ENCODE data around the gene TRIM13. TPM values are rescaled to one million over a fixed set of nuclear protein-coding genes. Genes with fewer than 3 reads are reported as not detected.
A peak's percentile ranks its signal among the peaks of the same experiment; 100 is the strongest.
"Not testable (repeated sequence)": the region's sequence is repeated elsewhere in the genome, so short reads cannot be mapped to it uniquely, and the experiment has no call there.

The TRIM13 gene
- polyA plus RNA-seq, 2 donors: 22.1 to 25.1 TPM

DNA sequence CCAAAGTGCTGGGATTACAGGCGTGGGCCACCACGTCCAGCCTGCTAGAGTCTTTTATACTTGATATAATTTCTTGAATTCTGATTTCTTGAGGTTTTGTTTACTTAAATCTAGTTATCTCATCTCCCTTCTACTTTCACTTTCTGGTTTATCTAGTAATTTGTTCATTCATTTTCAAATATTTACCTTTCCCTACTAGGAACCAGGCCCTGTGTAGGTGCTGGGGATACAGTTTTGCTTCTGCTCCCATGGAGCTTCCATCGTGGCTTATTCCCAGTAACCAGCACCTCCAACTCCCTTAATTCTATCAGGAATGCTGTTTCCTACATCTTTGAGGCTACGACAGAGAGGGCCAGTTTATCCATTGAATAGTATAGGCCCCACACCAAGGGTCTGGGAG, 24.1 kb upstream of the TRIM13 start:
- Histone ChIP-seq H3K4me3 (ENCODE audit: low read depth in 1 of 2, low read length in 2 of 2) (no peak overlapping the region), H3K36me3 (ENCODE audit: control insufficient read depth in 2 of 2, insufficient read depth in 2 of 2, low read length in 1 of 2) (no peaks in the 10 kb centered on the region), H3K27ac (ENCODE audit: low read depth in 2 of 2, low read length in 1 of 2) (no peak overlapping the region), H3K27me3 (ENCODE audit: control insufficient read depth in 1 of 2, insufficient read depth in 2 of 2, low read length in 2 of 2) (no peaks in the 10 kb centered on the region), H3K9me3 (ENCODE audit: control insufficient read depth in 2 of 2, insufficient read depth in 1 of 2, low read depth in 1 of 2, low read length in 1 of 2) (no peaks in the 10 kb centered on the region), H3K4me1 (ENCODE audit: control insufficient read depth in 2 of 2, insufficient read depth in 2 of 2, low read length in 1 of 2) (peaks cover 0 to 5% of the 10 kb centered on the region in 2 donors)
- WGBS, 2 donors: 70 to 85% methylated on average over 4 of the region's 4 CpGs

DNA sequence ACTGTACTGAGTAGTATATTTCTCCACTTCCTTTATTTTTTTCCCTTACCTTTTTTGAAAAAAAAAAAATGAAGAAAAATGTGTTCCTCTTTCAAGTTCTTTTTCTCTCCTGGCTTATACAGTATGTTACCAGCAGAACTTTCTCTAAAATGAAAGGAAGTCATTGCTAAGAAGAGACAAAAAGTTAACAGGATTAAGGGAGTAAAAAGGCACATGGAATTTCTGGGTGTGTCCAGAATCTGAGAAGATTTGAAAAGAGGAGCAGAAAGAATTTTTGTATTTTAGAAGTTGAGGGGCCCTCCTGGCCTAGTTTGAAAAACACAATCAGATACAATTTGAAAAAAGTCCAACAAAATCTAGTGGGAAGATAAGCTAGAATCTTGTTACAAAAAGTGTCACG, 21.0 kb upstream of the TRIM13 start:
- no peaks in the 10 kb centered on the region for H3K9me3 ChIP-seq (ENCODE audit: control insufficient read depth in 2 of 2, insufficient read depth in 1 of 2, low read depth in 1 of 2, low read length in 1 of 2)
- no peak overlapping the region for H3K4me3 ChIP-seq (ENCODE audit: low read depth in 1 of 2, low read length in 2 of 2)
- no peak overlapping the region for H3K27ac ChIP-seq (ENCODE audit: low read depth in 2 of 2, low read length in 1 of 2)
- peaks cover 0 to 5% of the 10 kb centered on the region in 2 donors for H3K4me1 ChIP-seq (ENCODE audit: control insufficient read depth in 2 of 2, insufficient read depth in 2 of 2, low read length in 1 of 2)
- H3K27me3 ChIP-seq (ENCODE audit: control insufficient read depth in 1 of 2, insufficient read depth in 2 of 2, low read length in 2 of 2): no peaks in the 10 kb centered on the region
- 80 to 86% methylated on average over 1 of the region's 1 CpG for WGBS, 2 donors
- H3K36me3 ChIP-seq (ENCODE audit: control insufficient read depth in 2 of 2, insufficient read depth in 2 of 2, low read length in 1 of 2): no peaks in the 10 kb centered on the region

DNA sequence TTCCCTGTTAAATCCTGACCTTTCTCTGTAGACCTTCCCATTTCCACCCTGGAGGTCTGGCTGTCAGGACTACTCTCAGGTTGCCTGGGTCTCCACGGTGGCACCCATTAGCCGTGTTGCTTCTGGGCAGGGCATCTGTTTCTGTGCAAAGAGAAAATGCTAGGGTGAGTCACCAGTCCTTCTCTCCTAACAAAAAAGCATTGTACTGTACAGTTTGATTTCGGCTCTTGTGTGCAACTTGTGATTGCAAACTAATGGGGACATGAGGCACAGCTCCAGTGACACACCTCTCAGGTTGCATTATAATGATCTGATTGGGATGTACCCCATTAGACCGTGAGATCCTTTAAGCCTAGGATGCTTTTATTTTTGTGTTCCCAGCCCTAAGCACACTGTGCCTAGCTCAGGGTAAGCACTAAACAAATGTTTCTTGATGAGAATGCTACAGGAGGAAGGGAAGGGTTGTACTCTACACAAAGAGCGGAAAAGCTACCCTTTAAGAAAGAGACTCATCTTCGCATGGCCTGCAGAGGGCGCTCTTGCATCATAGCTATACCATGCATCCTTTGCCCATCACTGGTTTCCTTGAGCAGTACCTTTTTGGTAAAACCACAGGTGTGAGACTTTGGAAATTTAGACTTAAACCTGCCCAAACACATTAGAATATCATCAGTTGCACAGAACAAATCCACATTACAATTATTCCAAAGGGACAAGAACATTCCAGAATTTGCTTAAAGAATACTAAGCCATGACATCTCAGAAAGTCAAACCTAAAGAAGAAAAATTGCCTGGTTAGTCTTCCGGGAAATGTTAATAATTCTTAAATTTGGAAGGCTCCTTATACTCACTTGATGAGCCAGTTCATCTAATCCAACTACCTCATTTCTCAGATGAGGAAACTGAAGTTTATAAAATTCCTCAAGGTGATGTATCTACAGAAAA, 20.3 kb upstream of the TRIM13 start:
- H3K4me3 ChIP-seq (ENCODE audit: low read depth in 1 of 2, low read length in 2 of 2): no peak overlapping the region
- no peaks in the 10 kb centered on the region for H3K9me3 ChIP-seq (ENCODE audit: control insufficient read depth in 2 of 2, insufficient read depth in 1 of 2, low read depth in 1 of 2, low read length in 1 of 2)
- WGBS, 2 donors: 43 to 44% methylated on average over 8 of the region's 8 CpGs
- peaks cover 0 to 5% of the 10 kb centered on the region in 2 donors for H3K4me1 ChIP-seq (ENCODE audit: control insufficient read depth in 2 of 2, insufficient read depth in 2 of 2, low read length in 1 of 2)
- H3K36me3 ChIP-seq (ENCODE audit: control insufficient read depth in 2 of 2, insufficient read depth in 2 of 2, low read length in 1 of 2): no peaks in the 10 kb centered on the region
- H3K27ac ChIP-seq (ENCODE audit: low read depth in 2 of 2, low read length in 1 of 2): peak overlapping the region in 1 of 2 donors; percentile 49
- no peaks in the 10 kb centered on the region for H3K27me3 ChIP-seq (ENCODE audit: control insufficient read depth in 1 of 2, insufficient read depth in 2 of 2, low read length in 2 of 2)

DNA sequence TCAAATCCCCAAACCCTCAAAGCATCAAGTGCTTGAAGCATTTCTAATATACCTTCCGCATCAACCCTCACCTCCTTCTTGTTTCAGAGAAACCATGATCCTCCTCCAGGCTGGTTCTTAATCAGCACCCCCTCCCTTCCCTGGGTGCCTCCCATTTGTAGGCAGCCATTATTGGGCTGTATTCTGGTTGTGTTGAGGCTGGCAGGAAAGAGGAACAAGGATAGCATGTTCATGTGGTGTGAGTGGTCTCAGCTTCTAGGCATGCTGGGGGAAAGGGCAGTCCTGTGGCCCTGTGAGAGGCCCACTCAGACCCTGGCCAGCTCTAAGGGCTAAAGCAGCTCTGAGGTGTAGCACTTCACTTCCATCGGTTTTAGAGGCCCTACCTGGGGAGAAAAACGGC, 18.9 kb upstream of the TRIM13 start:
- Histone ChIP-seq H3K27me3 (ENCODE audit: control insufficient read depth in 1 of 2, insufficient read depth in 2 of 2, low read length in 2 of 2) (no peaks in the 10 kb centered on the region), H3K27ac (ENCODE audit: low read depth in 2 of 2, low read length in 1 of 2) (no peak overlapping the region), H3K4me1 (ENCODE audit: control insufficient read depth in 2 of 2, insufficient read depth in 2 of 2, low read length in 1 of 2) (peaks cover 0 to 5% of the 10 kb centered on the region in 2 donors), H3K4me3 (ENCODE audit: low read depth in 1 of 2, low read length in 2 of 2) (no peak overlapping the region), H3K36me3 (ENCODE audit: control insufficient read depth in 2 of 2, insufficient read depth in 2 of 2, low read length in 1 of 2) (no peaks in the 10 kb centered on the region), H3K9me3 (ENCODE audit: control insufficient read depth in 2 of 2, insufficient read depth in 1 of 2, low read depth in 1 of 2, low read length in 1 of 2) (no peaks in the 10 kb centered on the region)
- WGBS, 2 donors: 78 to 90% methylated on average over 3 of the region's 3 CpGs

DNA sequence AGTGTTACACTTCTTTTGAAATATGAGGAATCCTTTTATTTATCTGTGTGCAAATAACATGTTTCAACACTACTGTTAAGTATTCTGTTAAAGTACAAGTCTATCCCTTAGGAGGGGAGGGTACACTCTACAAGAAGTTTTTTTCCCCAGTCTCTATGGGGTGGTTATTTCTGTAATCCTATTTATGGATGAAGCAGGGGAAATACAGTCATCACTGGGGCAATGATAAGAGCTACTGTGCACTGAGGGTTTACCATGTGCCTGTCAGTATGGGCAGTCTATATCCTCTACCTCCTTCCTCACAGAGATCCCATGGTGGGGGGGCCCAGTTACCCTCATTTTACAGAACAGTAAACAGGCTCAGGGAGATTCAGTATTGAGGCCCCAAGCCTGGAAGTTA, 16.6 kb upstream of the TRIM13 start:
- Histone ChIP-seq H3K9me3 (ENCODE audit: control insufficient read depth in 2 of 2, insufficient read depth in 1 of 2, low read depth in 1 of 2, low read length in 1 of 2) (no peaks in the 10 kb centered on the region), H3K4me3 (ENCODE audit: low read depth in 1 of 2, low read length in 2 of 2) (no peak overlapping the region), H3K4me1 (ENCODE audit: control insufficient read depth in 2 of 2, insufficient read depth in 2 of 2, low read length in 1 of 2) (peaks cover 0 to 5% of the 10 kb centered on the region in 2 donors), H3K27ac (ENCODE audit: low read depth in 2 of 2, low read length in 1 of 2) (no peak overlapping the region), H3K27me3 (ENCODE audit: control insufficient read depth in 1 of 2, insufficient read depth in 2 of 2, low read length in 2 of 2) (no peaks in the 10 kb centered on the region), H3K36me3 (ENCODE audit: control insufficient read depth in 2 of 2, insufficient read depth in 2 of 2, low read length in 1 of 2) (no peaks in the 10 kb centered on the region)

DNA sequence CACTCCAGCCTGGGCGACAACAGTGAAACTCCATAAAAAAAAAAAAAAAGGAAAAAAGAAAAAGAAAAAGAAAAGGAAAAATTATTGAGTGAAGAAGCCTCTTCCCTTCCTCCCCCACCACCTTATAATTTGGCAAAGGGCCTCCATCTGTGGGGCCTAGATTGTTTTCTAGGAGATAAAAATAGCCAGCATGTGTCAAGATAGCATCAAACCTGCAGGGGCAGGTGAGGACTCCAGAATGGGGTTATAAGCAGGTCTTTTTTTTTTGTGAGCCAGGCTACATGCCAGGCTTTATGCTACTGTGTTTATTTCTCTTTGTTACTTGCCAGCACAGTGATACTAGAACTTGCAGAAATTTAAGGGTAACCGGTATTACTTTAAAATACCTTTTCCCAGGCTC, 11.7 kb upstream of the TRIM13 start:
- H3K9me3 ChIP-seq (ENCODE audit: control insufficient read depth in 2 of 2, insufficient read depth in 1 of 2, low read depth in 1 of 2, low read length in 1 of 2): no peaks in the 10 kb centered on the region
- H3K27ac ChIP-seq (ENCODE audit: low read depth in 2 of 2, low read length in 1 of 2): no peak overlapping the region
- H3K4me1 ChIP-seq (ENCODE audit: control insufficient read depth in 2 of 2, insufficient read depth in 2 of 2, low read length in 1 of 2): no peaks in the 10 kb centered on the region
- H3K36me3 ChIP-seq (ENCODE audit: control insufficient read depth in 2 of 2, insufficient read depth in 2 of 2, low read length in 1 of 2): no peaks in the 10 kb centered on the region
- WGBS, 2 donors: 72 to 76% methylated on average over 2 of the region's 2 CpGs
- H3K4me3 ChIP-seq (ENCODE audit: low read depth in 1 of 2, low read length in 2 of 2): no peak overlapping the region
- H3K27me3 ChIP-seq (ENCODE audit: control insufficient read depth in 1 of 2, insufficient read depth in 2 of 2, low read length in 2 of 2): no peaks in the 10 kb centered on the region

DNA sequence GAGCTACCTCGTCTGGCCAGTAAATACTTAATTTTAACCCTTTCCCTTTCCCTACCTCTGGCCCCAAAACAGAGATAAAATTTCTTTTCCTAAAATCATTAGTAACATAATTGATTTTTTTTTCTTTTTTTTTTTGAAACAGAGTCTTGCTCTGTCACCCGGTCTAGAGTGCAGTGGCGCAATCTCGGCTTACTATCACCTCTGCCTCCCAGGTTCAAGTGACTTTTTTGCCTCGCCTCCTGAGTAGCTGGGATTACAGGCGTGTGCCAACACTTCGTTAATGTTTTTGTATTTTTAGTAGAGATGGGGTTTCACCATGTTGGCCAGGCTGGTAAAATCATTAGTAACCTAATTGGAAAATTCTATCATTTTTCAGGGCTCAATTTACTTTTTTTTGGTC, 10.4 kb upstream of the TRIM13 start:
- Histone ChIP-seq H3K4me3 (ENCODE audit: low read depth in 1 of 2, low read length in 2 of 2) (no peak overlapping the region), H3K27ac (ENCODE audit: low read depth in 2 of 2, low read length in 1 of 2) (no peak overlapping the region), H3K4me1 (ENCODE audit: control insufficient read depth in 2 of 2, insufficient read depth in 2 of 2, low read length in 1 of 2) (no peaks in the 10 kb centered on the region), H3K27me3 (ENCODE audit: control insufficient read depth in 1 of 2, insufficient read depth in 2 of 2, low read length in 2 of 2) (no peaks in the 10 kb centered on the region), H3K9me3 (ENCODE audit: control insufficient read depth in 2 of 2, insufficient read depth in 1 of 2, low read depth in 1 of 2, low read length in 1 of 2) (no peaks in the 10 kb centered on the region), H3K36me3 (ENCODE audit: control insufficient read depth in 2 of 2, insufficient read depth in 2 of 2, low read length in 1 of 2) (no peaks in the 10 kb centered on the region)
- 80 to 85% methylated on average over 7 of the region's 7 CpGs for WGBS, 2 donors

DNA sequence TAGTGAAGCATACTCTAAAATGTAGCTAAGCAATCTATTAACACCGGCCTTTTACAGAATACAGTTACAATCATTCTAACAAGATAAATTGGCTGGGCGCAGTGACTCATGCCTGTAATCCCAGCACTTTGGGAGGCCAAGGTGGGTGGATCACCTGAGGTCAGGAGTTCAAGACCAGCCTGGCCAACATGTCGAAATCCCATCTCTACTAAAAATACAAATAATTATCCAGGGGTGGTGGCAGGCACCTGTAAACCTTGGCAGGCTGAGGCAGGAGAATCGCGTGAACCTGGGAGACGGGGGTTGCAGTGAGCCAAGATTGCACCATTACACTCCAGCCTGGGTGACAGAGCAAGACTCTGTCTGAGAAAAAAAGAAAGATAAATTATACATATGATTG, 6.2 kb upstream of the TRIM13 start:
- 61 to 70% methylated on average over 6 of the region's 6 CpGs for WGBS, 2 donors
- H3K9me3 ChIP-seq (ENCODE audit: control insufficient read depth in 2 of 2, insufficient read depth in 1 of 2, low read depth in 1 of 2, low read length in 1 of 2); H3K36me3 ChIP-seq (ENCODE audit: control insufficient read depth in 2 of 2, insufficient read depth in 2 of 2, low read length in 1 of 2); H3K4me3 ChIP-seq (ENCODE audit: low read depth in 1 of 2, low read length in 2 of 2); H3K27ac ChIP-seq (ENCODE audit: low read depth in 2 of 2, low read length in 1 of 2); H3K4me1 ChIP-seq (ENCODE audit: control insufficient read depth in 2 of 2, insufficient read depth in 2 of 2, low read length in 1 of 2); H3K27me3 ChIP-seq (ENCODE audit: control insufficient read depth in 1 of 2, insufficient read depth in 2 of 2, low read length in 2 of 2): not testable (repeated sequence)

DNA sequence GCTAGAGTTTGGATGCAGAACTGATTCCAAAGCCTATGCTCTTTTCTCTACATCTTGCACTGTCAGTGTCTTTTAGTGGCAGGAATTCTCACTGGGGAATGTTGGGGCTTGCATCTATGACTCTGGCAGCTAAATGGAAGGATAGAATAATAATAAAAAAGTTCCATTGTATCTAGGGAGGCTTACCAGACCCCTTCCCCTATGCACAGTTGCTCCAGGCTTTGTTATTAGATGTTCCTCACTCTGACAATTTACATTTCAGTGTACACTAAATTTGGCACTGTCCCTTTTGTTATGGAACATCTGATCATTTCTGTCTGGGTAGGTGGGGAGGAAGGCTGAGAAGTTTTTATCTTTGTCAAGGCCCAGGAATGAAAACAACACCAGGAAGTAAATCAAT, 3.7 kb upstream of the TRIM13 start:
- Histone ChIP-seq H3K4me1 (ENCODE audit: control insufficient read depth in 2 of 2, insufficient read depth in 2 of 2, low read length in 1 of 2) (no peaks in the 10 kb centered on the region), H3K27ac (ENCODE audit: low read depth in 2 of 2, low read length in 1 of 2) (no peak overlapping the region), H3K36me3 (ENCODE audit: control insufficient read depth in 2 of 2, insufficient read depth in 2 of 2, low read length in 1 of 2) (no peaks in the 10 kb centered on the region), H3K27me3 (ENCODE audit: control insufficient read depth in 1 of 2, insufficient read depth in 2 of 2, low read length in 2 of 2) (no peaks in the 10 kb centered on the region), H3K9me3 (ENCODE audit: control insufficient read depth in 2 of 2, insufficient read depth in 1 of 2, low read depth in 1 of 2, low read length in 1 of 2) (no peaks in the 10 kb centered on the region), H3K4me3 (ENCODE audit: low read depth in 1 of 2, low read length in 2 of 2) (no peak overlapping the region)

DNA sequence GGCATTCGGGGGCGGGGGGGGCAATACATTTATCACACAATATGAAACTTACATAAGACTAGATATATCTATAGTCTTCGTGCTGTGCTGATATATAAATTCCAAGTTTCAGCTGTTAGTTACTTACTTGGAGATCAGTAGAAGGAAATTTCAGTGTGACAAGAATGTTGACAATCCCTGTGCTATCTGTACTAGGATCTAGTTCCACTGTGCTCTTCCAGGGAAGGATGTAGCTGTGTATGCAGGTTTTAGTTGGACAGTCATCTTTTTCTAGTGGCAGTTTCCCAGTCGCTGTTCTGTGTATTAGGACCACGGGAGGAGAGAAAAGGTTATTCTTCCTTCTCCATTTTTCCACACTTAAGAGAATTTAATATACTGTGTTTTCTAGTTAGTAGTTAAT, 3.2 kb upstream of the TRIM13 start:
- H3K4me1 ChIP-seq (ENCODE audit: control insufficient read depth in 2 of 2, insufficient read depth in 2 of 2, low read length in 1 of 2): no peaks in the 10 kb centered on the region

More for the DNA sequence above, 3.2 kb upstream of the TRIM13 start:
- Histone ChIP-seq H3K4me3 (ENCODE audit: low read depth in 1 of 2, low read length in 2 of 2) (no peak overlapping the region), H3K36me3 (ENCODE audit: control insufficient read depth in 2 of 2, insufficient read depth in 2 of 2, low read length in 1 of 2) (no peaks in the 10 kb centered on the region), H3K27me3 (ENCODE audit: control insufficient read depth in 1 of 2, insufficient read depth in 2 of 2, low read length in 2 of 2) (no peaks in the 10 kb centered on the region), H3K9me3 (ENCODE audit: control insufficient read depth in 2 of 2, insufficient read depth in 1 of 2, low read depth in 1 of 2, low read length in 1 of 2) (no peaks in the 10 kb centered on the region), H3K27ac (ENCODE audit: low read depth in 2 of 2, low read length in 1 of 2) (no peak overlapping the region)
- 83 to 87% methylated on average over 5 of the region's 5 CpGs for WGBS, 2 donors

Measured in esophagus (tissue), 2 donors.